Cardiac fibroblast (primary cell): ENCODE results near the gene PLEK.

Experiments
- DNase-seq, 2 donors: peaks; one replicate each; pipeline versions ENCODE4 v3.0.0 to v3.0.0-alpha.2; 2010; ENCODE audit warnings: low read depth in 2 of 2
- H3K4me3 ChIP-seq, 2 donors: replicated peaks in 1 of 2; 1 replicate in 1 of 2; 2 replicates in 1 of 2; pipeline ENCODE4 v1.5.1; 2011; ENCODE audit warnings: low read depth in 2 of 2, low read length in 2 of 2, mild to moderate bottlenecking in 2 of 2, moderate library complexity in 1 of 2
- TF ChIP-seq, protein P1 (sequence below): IDR thresholded peaks from one replicate; pipeline ENCODE4 v1.5.1; 2011; ENCODE audit warnings: low read depth, mild to moderate bottlenecking, low read length, inconsistent platforms

Gene PLEK

DNA sequence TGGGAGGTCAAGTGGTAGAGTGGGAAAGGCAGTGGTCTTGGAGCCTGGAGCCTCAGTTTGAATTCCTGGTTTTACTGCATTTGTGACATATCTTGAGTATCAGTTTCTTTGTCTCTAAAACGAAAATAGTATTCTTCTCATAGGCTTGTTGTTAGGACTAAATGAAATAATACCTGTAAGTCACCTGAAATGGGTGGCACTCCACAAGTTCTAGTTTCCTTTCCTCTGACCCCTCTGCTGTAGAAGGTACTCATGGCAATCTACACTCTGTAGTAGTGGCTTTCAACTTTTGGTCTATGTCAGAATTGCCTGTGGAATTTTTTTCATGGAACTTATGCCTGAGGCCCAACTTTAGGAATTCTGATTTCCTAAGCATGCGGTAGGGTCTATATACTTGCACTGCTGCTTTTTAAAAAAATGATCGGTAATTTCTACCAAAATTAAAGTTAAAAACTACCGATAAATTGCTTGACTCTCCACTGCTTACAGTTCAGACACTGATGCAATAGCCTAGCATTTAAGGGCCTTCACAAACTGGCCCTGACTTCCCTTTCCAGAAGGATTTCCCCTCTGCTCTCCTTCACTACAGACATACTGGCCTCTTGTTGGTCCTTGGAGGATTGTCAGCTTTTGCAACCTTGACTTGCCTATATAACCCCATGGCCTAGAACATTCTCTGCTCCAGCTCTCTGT lies 47.2 kb downstream of the PLEK start:
- DNase-seq, result no peak
- no peak overlapping the region for H3K4me3 ChIP-seq
- TF ChIP-seq, protein P1, sequence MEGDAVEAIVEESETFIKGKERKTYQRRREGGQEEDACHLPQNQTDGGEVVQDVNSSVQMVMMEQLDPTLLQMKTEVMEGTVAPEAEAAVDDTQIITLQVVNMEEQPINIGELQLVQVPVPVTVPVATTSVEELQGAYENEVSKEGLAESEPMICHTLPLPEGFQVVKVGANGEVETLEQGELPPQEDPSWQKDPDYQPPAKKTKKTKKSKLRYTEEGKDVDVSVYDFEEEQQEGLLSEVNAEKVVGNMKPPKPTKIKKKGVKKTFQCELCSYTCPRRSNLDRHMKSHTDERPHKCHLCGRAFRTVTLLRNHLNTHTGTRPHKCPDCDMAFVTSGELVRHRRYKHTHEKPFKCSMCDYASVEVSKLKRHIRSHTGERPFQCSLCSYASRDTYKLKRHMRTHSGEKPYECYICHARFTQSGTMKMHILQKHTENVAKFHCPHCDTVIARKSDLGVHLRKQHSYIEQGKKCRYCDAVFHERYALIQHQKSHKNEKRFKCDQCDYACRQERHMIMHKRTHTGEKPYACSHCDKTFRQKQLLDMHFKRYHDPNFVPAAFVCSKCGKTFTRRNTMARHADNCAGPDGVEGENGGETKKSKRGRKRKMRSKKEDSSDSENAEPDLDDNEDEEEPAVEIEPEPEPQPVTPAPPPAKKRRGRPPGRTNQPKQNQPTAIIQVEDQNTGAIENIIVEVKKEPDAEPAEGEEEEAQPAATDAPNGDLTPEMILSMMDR, result no peak

DNA sequence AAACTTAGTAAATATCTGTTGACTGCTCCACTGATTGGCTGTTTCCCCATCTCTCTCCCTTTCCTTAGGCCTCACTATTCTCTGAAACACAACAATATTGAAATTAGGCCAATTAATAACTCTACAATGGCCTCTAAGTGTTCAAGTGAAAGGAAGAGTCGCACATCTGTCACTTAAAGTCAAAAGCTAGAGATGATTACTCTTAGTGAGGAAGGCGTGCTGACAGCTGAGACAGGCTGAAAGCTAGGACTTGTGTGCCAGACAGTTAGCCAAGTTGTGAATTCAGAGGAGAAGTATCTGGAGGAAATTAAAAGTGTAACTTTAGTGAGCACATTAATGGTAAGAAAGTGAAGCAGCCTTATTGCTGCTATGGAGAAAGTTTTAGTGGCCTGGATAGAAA lies 48.4 kb downstream of the PLEK start:
- H3K4me3 ChIP-seq, result no peak overlapping the region
- TF ChIP-seq, protein P1, result no peak

DNA sequence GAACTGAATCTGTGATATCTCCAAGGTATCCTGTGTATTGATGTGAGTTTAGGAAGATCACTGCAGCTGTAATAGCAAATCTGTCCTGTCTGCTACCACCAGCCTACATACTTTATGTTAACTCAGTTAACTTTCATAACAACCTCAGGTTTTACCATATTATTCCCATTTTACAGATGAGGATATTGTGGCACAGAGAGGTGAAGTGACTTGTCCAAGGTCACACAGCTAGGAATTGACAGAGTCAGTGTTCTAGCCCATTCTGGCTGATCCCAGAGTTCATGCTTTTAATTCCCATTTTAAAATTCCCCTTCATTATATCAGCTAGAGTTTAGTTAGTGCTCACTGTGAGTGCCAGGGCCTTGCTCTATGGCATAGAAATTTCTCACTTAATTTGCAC lies 49.4 kb downstream of the PLEK start:
- DNase-seq, result no peak
- H3K4me3 ChIP-seq, result no peak overlapping the region
- TF ChIP-seq, protein P1, result no peak

More for the DNA sequence above, 48.4 kb downstream of the PLEK start:
- DNase-seq, result no peak

DNA sequence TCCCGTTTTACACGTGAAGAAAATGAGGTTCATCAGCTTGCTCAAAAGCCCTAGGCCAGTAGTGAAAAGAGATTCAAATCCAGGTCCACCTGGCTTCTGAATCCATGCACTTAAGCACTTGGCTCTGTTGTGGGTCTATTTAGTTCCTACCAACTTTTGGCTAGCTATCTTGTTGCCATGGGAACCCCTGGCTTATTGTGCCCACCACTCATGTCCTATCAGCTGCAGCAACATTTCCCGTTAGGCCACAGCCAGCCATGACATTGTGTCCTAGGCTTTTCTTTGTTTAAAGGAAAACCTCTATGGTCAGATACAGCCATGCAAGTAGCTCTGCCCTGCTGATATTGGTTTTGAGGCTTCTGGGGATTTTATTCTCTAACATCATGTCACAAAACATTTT lies 49.8 kb downstream of the PLEK start:
- no peak for DNase-seq
- H3K4me3 ChIP-seq, result no peak overlapping the region
- TF ChIP-seq, protein P1, result no peak

DNA sequence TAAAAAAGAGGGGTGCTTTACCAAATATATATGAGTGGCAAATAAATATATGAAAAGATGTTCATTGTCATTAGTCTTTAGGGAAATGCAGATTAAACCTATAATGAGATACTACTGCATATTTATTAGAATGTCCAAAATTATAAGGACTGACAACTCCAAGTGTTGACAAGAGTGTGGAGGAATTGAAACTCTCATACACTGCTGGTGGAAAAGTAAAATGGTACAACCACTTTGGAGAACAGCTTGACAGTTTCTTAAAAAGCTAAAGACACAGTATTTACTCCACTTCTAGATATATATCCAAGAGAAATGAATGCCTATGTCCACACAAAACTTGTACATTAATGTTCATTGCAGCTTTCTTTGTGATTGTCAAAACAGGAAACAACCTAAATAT lies 50.4 kb downstream of the PLEK start:
- TF ChIP-seq, protein P1, result no peak
- no peak for DNase-seq
- no peak overlapping the region for H3K4me3 ChIP-seq

DNA sequence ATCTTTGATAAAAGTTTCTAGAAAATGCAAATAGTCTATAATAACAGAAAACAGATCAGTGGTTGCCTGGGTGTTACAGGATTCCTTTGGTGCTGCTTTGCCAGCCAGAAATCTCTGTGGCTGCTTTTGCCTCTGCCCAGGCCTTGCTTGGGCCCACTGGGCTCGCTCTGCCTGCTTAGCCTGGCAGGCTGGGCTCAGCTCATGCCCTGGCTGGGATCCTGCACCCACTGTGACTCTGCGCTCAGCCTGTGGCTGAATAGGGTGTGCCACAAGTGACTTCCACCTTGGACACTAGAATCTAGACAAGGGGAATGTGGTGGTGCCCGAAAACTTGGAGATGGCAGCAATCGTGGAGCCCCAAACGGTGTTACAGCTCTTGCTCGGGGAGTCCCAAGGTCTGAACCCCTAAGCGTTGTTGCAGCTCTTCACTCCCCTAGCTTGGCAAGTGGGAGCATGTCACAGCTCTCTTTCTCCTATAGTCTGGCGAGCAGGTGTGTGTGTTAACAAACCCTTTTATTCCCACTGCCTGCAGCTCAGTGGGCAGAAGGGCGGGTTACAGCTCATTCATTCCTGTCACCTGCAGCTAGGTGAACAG lies 51.1 kb downstream of the PLEK start:
- TF ChIP-seq, protein P1, result no peak
- no peak for DNase-seq
- H3K4me3 ChIP-seq, result no peak overlapping the region
